ENCODE data around the gene PTCHD4.

Gene PTCHD4

DNA sequence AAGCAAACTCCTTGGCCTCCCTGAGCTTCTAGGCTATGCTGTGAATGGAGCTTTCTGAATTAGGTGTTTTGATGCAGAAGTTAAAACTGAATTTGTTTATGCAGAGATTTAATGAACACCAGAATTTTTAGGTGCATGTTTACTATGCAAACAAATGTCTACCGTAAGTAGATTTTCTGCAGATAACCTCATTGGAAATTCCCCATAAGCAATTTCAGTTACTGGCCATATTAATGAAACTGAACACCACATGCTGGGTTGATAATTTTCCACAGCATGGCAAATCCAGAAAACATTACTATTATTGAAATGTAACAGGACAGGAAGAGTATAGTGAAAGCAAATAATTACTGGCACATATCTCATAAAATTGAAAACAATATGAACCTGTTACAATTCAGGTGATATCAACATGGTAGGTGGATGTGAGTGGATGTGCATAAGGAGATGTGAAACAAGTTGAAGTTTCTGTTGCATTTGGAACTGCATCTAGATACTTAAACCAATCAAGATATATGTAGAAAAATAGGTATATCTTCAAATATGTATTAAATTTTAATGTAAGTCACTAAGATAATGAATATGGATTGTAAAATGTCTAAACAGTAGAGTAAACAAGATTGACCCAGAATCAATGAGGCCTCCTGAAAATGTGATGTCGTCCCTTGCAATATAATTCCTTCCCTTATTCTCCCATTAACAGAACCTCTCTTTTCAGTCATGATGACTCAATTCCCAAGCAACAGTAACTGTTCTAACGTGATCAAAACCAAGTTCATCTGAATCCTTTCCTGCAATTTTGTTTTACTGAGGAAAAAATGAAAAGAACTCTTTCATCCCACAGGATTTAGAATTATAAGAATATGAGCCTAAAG is 11.0 kb downstream of the PTCHD4 start:
- no peak for DNase-seq

DNA sequence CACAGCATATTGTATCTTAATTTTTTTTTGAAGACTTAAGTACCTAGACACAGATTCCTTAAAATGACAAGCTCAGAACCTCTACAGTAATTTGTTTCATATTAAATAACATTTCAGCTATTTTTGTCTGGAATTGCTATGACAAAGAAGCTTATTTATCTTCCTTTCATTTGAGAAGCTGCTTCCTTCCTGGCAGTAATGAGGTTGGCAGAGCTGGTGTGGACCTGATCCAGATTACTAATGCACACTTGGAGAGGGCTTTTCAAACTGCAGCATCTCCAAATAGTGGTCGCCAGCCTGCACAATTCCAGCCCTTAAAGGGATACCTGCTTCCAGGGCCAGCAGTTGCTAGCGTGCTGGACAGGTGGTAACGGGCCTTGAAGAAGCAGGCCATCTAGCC is 12.1 kb downstream of the PTCHD4 start:
- DNase-seq = no peak

DNA sequence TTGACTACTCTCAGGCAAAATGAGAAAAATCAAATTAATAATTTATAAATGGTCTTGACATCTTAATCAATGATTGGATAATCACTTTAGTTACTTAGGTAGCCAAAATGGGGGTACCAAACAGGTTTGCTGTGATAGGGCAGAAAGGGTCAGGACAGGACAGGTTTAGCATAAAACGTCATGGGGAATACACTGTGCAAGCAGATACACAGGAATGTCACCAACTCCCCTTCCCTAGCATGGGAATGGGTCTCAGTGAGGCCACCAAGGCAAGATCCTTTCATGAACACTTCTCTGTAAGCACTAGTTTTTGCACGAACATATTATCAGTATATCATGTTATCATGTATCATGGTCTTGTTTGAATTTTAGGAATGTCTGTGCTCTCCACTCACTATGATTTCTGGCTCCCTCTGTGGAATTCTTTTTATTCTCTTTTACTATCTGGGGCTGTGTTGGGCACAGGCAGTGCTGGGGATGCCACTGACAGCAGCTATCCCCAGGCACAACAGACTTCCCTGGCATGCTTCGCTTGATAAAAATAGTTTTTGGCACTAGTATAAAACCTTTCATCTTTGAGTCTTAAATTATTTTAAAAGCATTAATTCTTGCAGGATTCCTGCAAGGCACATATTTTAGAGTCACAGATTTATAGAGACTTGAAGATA is 18.3 kb downstream of the PTCHD4 start:
- no peak for DNase-seq

DNA sequence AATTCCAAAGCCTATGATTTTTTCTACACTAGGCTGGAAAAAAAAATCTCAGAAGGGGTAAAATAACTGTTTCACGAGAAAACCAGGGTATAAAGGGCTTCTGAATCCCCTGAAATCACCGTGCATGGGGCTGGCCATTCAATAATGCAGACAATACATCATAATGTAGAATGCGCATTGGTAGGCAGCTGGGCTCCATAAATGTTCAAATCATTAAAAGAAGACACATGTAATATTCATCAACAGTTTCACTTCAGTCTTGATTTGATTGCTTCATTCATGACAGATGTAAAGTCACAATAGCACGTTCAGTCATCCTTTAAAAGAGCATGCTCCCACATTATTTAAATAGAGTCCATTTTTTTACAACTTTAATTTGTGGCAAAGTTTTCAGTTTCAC is 20.5 kb downstream of the PTCHD4 start:
- DNase-seq = no peak

DNA sequence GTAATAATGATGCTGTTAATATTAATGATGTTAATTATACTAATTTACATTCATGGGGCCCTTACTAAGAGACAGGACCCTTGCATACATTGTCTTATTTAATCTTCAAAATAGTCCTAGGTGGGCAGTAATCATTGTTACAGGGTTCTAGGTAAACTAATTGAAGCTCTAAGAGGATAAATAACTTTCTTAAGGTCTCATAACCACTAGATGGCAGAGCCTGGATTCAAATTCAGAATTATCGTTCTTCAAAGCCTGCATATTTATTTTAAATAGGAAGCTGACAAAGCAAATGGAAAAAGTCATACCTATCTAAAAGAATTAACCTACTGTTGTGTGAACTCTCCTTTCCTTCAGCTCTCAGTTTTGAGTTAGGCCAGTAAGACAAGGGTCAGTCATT is 23.5 kb downstream of the PTCHD4 start:
- no peak for DNase-seq

DNA sequence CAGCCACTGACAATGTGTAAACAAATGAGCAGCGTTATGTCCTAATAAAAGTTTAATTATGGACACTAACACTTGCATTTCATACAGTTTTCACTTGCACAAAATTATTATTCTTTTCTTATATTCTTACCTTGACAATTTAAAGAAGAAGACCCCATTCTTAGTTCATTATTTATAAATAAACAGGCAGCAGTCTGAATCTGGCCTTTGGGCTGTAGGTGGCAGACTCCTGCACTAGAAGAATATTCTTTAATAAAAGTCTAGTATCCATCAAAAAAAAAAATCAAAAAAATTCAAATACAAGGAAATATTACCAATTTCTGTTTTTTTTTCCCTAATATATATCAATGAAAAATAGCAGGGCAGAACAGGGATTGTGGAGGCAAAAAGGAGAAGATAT is 24.8 kb downstream of the PTCHD4 start:
- no peak for DNase-seq

DNA sequence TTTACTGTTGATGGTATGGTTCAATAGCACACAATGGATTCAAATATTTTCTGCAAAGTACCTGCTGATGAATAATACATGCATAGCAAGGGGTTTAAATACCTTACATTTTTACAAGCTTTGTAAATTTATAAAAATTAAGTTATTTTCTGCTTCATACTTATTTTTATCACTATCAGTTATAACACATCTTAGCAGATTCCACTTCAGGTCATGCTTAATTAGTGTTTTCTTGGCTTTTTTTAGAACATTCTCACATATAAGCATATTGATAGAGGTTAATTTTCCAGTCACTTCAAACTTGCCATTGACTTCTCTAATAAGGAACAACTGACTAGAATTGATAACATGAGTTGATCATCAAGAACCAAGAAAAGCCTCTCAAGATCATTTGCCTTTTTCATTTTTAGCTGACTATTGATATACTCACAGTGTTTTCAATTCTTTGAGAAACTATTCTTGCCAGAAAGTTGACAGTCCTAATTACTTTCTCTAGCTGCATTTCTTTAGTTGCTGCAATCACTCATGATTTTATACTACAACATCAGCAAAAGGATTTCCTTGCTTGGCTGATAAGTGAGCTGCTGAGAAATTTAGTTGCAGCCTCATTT is 25.8 kb downstream of the PTCHD4 start:
- DNase-seq = no peak

DNA sequence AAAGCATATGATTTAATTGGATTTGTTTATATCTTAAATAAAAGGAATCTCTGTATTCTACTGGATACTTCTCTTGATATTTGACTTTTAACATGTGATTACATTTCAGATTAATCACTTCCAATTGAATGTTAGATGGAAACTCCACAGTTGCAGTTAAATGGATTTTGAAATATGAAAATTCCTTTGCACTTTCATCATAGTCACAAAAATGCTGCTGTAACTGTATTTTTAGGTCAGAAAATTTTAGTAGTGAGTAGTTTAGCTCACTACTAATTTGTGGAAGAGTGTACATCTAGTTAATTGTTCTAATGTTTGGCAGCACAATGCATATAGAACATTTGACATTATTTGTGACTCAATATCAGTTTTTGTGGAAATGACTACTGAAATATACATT is 26.8 kb downstream of the PTCHD4 start:
- no peak for DNase-seq

DNA sequence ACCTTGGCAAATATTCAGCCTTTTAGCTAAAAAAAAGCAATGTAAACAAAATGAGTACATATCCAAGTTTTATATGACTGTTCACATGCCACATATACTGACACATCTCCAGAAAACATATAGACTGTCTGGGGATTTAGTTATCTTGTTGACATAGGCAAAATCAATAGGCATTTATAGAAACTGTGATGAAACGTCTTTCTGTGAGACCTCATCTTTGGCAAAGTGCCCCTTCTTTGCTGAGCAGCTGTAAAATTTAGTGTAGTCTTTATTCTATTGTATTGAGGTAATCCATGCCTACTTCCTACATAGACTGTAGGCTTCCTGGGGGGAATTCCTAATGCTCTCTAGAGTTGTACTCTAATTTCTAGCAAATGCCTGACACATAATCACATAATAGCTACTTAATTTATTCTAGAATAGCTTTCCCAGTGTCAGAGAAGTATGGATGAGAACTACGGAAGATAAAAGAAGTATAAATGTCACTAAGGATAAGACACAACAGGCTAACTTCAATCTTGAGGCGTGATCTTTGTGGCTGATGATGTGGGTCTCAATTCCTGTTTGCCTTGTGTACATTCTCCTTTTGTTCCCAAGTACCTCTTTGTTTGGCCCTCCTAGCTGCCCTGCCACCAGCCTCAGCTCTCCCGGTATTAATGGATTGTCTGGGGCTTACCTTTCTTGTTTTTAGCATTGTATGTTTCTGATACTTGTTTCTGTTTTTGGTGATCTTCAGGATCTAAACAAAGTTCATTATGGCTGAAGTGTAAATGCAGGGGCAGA is 30.6 kb downstream of the PTCHD4 start:
- DNase-seq = no peak

DNA sequence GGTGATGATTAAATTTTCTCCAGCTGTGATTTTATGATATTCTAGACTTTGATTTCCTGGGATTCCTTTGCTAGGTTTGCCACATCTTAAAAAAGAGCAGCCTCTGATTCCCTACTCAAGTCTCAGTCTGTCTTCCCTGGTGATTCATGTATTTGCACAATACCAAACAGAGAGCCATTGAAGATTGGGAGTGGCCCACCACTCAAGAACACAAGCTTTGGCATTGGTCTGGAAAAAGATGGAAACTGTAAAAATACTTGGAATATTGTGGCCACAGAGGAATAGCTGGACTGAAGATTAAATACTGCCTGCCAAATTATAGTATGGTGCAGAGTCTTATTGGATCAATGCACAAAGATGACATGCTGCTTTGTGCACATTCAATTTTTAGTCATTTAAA is 32.9 kb downstream of the PTCHD4 start:
- DNase-seq = no peak

DNA sequence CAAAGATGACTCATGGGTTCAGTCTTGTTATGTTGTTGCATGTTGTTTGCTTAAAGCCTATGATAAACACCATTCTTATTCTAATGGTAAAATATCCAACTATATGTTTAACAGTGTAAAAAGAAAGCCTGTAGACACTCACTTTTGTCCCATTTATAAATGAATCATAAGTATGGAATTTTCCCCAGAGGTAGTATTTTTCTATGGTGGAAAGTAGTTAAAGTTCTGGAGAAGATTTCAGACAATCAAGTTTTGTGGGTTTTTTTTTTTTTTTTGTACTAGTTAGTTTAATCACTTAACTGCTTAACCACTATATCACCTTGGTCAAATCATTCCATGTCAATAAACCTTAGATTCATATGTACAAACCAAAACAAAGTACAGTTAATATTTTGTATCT is 35.8 kb downstream of the PTCHD4 start:
- no peak for DNase-seq

DNA sequence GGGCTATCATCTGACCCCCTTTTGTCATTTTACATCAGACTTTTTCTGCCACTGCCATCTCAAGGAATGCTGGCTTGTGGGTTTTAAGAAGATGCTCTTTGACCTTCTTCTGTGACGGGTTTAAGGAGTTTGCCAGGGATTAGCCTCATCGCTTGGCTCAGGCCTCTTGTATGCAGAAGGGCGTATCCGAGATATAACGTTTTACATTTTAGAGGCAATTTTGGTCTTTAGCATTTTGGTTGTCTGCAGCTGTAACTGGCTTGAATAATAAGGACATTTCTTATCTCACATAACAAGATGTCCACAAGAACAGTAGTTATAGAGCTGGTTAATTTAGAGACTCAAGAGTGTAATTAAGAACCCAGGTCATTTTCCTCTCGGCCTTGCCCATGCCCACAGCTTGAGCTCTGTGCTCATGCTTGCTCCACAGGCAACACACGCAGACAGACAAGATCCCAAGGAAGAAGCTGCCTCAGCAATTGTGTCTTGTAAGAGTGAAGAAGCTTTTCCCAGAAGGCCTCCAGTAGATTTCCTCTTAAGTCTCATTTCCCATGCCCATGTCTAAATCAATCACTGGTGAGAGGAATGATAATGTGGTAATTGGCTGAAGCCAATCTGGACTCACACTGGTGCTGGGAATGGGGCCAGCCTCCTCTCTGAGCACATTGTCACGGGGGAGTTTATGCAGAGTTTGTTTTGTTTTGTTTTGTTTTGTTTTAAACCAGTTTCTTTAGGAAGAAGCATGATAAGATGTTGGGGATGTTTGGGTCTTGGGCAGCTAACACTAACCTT is 36.8 kb downstream of the PTCHD4 start:
- DNase-seq = no peak

DNA sequence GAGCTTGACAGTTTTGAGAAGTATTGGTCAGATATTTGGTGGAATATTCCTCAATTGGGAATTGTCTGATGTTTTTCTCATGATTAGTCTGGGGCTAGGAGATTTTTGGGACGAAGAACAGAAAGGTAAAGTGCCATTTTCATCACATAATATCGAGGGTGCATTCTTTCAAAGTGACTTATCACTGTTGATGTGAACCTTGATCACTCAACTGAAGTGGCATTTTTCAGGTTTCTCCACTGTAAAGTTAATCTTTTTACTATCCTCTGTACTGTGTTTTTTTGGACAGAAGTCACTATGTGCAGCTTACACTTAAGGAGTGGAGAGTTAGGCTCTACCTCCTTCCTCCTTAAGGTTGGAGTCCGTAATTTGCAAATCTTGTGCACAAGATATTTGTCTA is 39.2 kb downstream of the PTCHD4 start:
- DNase-seq = no peak

DNA sequence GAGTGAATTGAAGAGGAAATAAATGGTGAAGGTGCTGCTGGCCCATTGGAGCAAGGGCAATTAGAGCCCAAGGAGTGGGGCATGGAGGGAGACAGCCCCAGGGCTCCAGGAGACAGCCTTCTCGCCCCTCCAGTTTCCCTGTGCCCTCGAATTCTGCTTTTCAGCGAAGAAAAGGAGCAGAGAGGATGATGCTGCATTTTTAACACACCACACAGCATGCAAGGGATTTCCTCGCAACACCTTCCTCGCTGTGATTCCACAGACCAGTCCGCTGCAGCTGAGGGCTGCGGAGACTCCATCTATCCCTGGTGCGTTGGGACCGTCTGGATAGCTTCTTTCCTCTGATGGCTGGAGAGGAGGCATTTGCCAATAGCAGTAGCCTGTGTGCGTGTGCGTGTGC is 41.7 kb downstream of the PTCHD4 start:
- DNase-seq = no peak

DNA sequence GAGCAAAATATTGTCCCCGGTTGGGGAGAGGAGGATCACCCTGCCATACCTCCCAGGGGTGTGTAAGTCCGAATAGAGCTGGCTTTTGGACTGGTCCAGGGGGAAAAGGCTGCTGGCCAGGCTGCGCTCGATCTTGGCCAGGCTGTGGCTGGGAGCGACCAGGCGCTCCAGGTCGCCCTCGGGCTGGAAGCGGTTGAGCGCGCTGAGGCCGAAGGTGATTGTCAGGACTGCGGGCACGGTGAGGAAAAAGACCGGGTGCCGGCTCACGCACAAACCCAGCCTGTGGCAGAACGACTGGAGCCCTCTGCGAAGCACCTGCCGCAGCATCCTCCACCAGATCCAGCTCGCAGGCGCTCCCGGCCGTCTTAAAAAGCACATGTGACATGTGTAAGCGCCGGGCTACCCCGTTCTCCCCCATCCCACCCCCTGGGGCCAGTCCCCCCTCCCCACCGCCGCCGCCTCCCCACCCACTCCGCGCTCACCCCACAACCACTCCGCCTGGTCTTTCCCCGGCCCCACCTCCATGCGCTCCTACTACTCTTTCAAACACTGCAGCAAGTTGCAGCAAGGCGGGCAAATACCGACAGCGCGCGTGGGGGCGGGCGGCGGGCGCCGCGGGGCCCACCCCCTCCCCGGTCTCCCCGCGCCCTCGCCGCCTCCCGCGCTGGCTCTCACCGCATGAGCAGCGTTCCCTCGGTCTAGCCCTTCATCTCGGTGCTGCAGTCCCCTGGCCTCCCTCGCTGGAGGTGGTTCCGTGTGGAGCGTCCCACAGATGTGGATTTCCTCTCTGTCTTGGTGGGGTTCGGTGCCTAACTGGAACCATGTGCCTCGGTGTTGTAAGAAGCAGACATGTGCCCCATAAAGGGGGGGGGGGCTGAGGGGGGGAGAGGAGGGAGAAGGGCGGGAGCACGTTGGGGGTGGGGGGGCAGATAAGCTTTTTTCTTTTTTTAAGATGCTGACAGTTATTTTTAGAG is 42.4 kb downstream of the PTCHD4 start:
- DNase-seq = peak; percentile 47

DNA sequence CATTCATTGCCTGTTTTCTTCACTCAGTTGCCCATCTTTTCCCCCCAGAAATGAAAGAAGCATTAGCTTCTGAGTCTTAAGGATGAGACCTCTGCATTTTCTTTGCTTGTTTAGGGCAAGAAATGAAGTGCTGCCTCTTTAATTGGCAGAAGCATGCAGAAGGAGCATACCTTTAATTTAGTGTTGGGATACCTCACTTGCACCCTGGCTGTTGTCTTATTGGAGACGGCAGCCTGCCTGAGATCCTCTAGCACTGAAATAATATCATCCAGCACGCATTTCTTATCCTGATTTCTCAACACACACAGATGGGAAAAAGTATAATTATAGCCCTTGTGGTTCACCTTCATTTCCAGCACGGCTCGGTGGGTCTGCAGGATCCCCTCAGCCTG is 43.1 kb downstream of the PTCHD4 start:
- no peak for DNase-seq

DNA sequence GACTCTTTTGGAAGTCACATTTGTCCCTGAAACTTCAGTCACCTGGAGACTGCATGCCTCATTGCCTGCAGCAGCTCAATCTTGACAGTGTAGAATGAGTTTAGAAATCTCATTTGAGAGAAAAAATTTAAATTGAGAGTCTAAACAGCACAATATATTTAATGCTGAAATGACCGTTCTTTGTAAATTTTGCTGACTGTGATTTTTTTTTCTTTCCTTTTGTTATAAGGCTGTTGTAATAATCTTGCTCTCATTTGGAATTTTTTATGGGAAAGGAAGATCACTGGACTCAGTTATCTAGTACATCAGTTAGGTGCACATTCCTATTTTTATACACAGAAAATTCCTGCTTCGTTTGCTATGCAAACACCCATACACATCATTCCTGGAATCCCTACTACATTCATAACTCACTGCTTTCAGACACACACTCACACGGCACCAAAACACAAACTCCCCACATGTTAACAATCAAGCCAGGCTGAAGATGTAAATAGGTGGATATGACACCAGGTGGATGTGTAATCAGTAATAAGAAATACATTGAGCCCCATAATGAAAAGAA is 43.8 kb downstream of the PTCHD4 start:
- no peak for DNase-seq

DNA sequence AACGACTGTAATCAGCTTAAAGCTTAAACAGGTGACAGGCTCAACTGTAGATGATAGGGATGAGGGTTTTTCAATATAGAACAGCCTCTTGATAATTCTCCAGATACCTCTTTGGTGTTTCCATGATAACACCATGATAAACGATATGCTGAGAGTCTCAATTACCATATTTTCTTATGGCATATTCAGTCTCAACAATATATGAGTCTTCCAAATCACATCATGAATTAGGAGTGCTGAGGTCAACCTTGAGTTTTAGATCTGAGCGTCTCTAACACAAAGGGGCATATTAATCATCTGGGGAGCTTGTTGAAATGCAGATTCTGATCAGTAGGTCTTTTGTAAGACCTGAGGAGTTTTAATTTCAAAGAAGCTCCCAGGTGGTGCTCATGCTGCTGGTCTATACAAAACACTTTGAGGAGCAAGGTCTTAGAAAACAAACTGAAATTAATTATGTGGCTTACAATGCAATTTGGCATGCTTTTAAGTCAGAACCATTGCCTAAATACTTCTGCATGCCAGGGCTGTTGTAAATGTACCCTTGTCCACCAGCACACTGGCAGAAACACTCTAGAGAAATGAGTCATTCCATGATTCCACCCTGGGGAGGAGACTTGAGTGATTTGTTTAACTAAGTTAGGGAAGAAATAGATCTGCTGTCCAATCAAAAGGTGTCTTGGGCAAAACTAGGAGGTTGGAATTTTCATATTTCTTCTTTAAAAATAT is 49.6 kb downstream of the PTCHD4 start:
- no peak for DNase-seq
